ENCODE results near the gene OR10G3. TPM values are rescaled to one million over a fixed set of nuclear protein-coding genes. Genes with fewer than 3 reads are reported as not detected.

The OR10G3 gene
- total RNA-seq, result not detected

GRCh38 chr14:21579976-21580375 is at the start of gene OR10G3:
OR10G3 (minus strand) TSS chr14:21580076; CDS start chr14:21570744, 9,332 bp downstream.

GRCh38 chr14:21525962-21526671 is 53.8 kb downstream of the OR10G3 start, which contains the start of gene SALL2:
SALL2 (minus strand) TSS chr14:21526346; CDS start chr14:21526127, 219 bp downstream.

Other genes starting within 250 kb of the OR10G3 start
- 100 to 1,000 TPM; 105 TPM for gene SUPT16H, start 196.1 kb downstream of the OR10G3 start, total RNA-seq
- gene CHD8, start 124.0 kb downstream of the OR10G3 start, total RNA-seq, result 100 to 1,000 TPM; 112 to 116 TPM
- 10 to 100 TPM; 23.1 to 27.3 TPM for gene RAB2B, start 103.1 kb downstream of the OR10G3 start, total RNA-seq
- 10 to 100 TPM; 81.5 to 91.0 TPM for gene TOX4, start 102.9 kb downstream of the OR10G3 start, total RNA-seq
- 10 to 100 TPM; 74.7 to 77.7 TPM for gene METTL3, start 68.7 kb downstream of the OR10G3 start, total RNA-seq
- gene SALL2, start 53.7 kb downstream of the OR10G3 start, total RNA-seq, result 1 to 10 TPM; 3.1 to 3.7 TPM
- not detected for gene OR10G2, start 54.9 kb upstream of the OR10G3 start, total RNA-seq
- gene OR4E2, start 73.8 kb upstream of the OR10G3 start, total RNA-seq, result not detected
- gene OR4E1, start 93.7 kb upstream of the OR10G3 start, total RNA-seq, result under 1 TPM in 1 of 2 experiments, not detected in 1; 0.08 TPM

Measured in activated naive CD4-positive, alpha-beta T cell treated with anti-CD3 and anti-CD28 coated beads, Interleukin-2, amount 10 ng/mL, durations not matched to agents 5 hours and 36 hours (primary cell).